Measurements from ENCODE around the gene TMC5.

- TF ChIP-seq CTCF (IDR thresholded peaks at IDR 0.05) (no peak), EP300 (IDR thresholded peaks at IDR 0.05) (no peak)
These were observed 124.6 kb downstream of the TMC5 start for GRCh38 chr16:19542138-19542821.
